ENCODE results near the gene SUPT3H. TPM values are rescaled to one million over a fixed set of nuclear protein-coding genes. Genes with fewer than 3 reads are reported as not detected.

The SUPT3H gene
- total RNA-seq, 1 donor from 2014 or later, result 6.7 TPM

DNA sequence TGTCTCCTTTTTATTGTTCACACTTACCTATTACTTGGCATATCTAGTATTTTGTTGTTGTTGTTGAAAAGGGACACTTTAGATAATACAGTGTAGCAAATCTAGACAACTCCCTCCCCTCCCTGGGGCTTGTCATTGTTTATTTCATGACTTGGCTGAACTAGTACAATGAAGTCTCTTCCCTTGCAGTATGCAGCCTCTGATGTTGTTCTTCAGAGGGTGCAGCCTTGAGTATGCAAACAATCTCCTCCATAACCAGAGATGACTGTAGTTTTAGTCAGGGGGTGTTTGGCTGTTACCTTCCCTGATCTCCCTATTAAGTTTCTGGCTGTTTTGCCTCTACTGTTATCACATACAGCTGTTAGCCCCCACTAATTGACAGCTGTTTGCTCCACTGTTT, 365.0 kb downstream of the SUPT3H start:
- Histone ChIP-seq H3K36me3 (no peaks in the 10 kb centered on the region), H3K9me3 (no peaks in the 10 kb centered on the region), H3K4me1 (no peaks in the 10 kb centered on the region), H3K4me3 (no peak overlapping the region), H3K27me3 (ENCODE audit: low read depth) (no peaks in the 10 kb centered on the region), H3K27ac (no peak overlapping the region)
- DNase-seq (no peak), ATAC-seq (no peak)
- TF ChIP-seq, protein P1, sequence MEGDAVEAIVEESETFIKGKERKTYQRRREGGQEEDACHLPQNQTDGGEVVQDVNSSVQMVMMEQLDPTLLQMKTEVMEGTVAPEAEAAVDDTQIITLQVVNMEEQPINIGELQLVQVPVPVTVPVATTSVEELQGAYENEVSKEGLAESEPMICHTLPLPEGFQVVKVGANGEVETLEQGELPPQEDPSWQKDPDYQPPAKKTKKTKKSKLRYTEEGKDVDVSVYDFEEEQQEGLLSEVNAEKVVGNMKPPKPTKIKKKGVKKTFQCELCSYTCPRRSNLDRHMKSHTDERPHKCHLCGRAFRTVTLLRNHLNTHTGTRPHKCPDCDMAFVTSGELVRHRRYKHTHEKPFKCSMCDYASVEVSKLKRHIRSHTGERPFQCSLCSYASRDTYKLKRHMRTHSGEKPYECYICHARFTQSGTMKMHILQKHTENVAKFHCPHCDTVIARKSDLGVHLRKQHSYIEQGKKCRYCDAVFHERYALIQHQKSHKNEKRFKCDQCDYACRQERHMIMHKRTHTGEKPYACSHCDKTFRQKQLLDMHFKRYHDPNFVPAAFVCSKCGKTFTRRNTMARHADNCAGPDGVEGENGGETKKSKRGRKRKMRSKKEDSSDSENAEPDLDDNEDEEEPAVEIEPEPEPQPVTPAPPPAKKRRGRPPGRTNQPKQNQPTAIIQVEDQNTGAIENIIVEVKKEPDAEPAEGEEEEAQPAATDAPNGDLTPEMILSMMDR (IDR thresholded peaks at IDR 0.05), result no peak
- intact Hi-C loops (cut with DNase I), result no loop called here

DNA sequence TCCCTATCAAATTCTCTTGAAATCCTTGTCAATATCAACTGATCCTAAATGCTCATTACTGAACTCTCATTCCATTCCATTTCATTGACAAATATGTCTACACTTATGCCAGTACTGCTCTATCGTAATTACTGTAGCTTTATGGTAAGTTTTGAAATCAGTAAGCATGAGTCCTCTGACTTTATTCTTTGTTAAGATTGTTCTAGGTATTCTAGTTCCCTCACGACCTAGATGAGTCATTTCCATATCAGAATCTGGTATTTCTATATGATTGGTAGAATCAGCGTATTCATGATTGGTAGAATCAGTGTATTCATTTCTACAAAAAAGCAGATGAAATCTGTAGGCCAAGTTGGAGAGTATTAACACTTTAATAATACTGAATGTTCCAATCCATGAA, 368.2 kb downstream of the SUPT3H start:
- intact Hi-C loops (cut with DNase I), result no loop called here
- no peak for ATAC-seq
- Histone ChIP-seq H3K36me3 (no peaks in the 10 kb centered on the region), H3K4me3 (no peak overlapping the region), H3K27me3 (ENCODE audit: low read depth) (no peaks in the 10 kb centered on the region), H3K4me1 (no peaks in the 10 kb centered on the region), H3K27ac (no peak overlapping the region), H3K9me3 (no peaks in the 10 kb centered on the region)
- TF ChIP-seq, protein P1 (IDR thresholded peaks at IDR 0.05), result no peak
- DNase-seq, result no peak

DNA sequence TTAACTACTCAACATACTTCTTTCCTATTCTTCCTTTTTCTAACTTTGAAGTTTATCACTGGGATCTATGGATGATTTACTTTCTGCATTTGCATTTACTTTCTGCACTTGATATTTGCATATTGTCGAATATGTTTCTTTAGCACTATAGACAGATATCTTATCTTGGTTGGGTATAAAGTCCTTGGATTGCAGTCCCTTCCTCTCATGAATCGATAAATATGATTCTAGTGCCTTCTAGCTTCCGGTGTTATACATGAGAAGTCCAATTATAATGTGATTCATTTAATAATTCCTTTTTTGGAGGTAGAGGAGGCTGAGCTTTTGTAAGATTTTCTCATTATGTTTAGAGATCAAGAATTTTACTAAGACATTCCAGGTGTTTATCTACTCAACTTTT, 370.8 kb downstream of the SUPT3H start:
- intact Hi-C loops (cut with DNase I), result no loop called here
- Histone ChIP-seq H3K9me3 (no peaks in the 10 kb centered on the region), H3K4me1 (no peaks in the 10 kb centered on the region), H3K4me3 (no peak overlapping the region), H3K36me3 (no peaks in the 10 kb centered on the region), H3K27me3 (ENCODE audit: low read depth) (no peaks in the 10 kb centered on the region), H3K27ac (no peak overlapping the region)
- DNase-seq (no peak), ATAC-seq (no peak)
- TF ChIP-seq, protein P1 (IDR thresholded peaks at IDR 0.05), result no peak

DNA sequence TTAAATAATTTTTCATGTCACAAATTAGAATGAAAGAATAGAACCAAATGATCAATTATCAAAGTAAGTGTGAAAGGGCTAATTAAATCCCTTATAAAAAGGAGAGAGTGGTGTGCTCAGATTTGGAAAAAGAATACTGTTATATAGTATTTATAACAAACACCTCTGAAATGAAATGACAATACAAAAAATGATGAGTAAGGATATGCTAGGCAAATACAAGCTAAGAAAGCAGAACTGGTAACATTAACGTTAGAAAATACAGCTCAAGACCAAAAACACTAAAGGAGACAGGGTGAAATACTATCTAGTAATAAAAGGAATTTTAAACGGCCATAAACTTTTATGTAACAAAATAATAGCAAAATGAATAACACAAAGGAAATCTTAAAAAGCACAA, 373.8 kb downstream of the SUPT3H start:
- ATAC-seq (no peak), DNase-seq (no peak)
- TF ChIP-seq, protein P1 (IDR thresholded peaks at IDR 0.05), result no peak
- H3K27me3 ChIP-seq (ENCODE audit: low read depth), result no peaks in the 10 kb centered on the region
- no peaks in the 10 kb centered on the region for H3K4me1 ChIP-seq
- intact Hi-C loops (cut with DNase I), result no loop called here
- H3K27ac ChIP-seq, result no peak overlapping the region
- H3K9me3 ChIP-seq, result no peaks in the 10 kb centered on the region
- H3K4me3 ChIP-seq, result no peak overlapping the region
- no peaks in the 10 kb centered on the region for H3K36me3 ChIP-seq

DNA sequence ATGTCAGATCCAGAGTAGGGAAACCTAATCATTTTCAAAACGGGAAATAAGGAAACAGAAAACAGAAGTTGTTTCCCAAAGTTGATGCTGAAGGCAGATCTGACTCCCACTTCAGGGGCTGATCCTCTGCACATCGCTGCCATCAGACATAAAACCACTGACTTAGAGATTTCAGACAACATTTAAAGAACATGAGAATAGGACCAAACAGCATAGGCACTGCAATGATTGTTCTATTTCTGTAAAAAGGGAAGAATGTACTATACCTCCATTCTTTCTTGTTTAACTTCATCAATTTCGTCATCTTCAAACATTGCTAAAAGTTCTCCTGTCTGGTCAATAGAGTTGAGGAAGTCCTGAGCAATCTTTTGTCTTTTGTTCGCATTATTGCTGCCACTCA, 374.3 kb downstream of the SUPT3H start:
- intact Hi-C loops (cut with DNase I), result no loop called here
- Histone ChIP-seq H3K27ac (no peak overlapping the region), H3K36me3 (no peaks in the 10 kb centered on the region), H3K9me3 (no peaks in the 10 kb centered on the region), H3K27me3 (ENCODE audit: low read depth) (no peaks in the 10 kb centered on the region), H3K4me1 (no peaks in the 10 kb centered on the region), H3K4me3 (no peak overlapping the region)
- ATAC-seq (no peak), DNase-seq (no peak)
- TF ChIP-seq, protein P1 (IDR thresholded peaks at IDR 0.05), result no peak
